AG09309 (cell line): ENCODE data around the gene RYR2.

Source experiments
- DNase-seq: peaks from one replicate; pipeline ENCODE4 v3.0.0-alpha.2; 2010; ENCODE audit warnings: low read depth
- H3K4me3 ChIP-seq: 2 replicates; pipeline ENCODE4 v1.5.1; 2011; ENCODE audit warnings: mild to moderate bottlenecking, low read depth, low read length, moderate library complexity; ENCODE audit not compliant: control insufficient read depth
- CTCF ChIP-seq: IDR thresholded peaks from 2 replicates; pipeline ENCODE4 v1.5.1; 2011; ENCODE audit warnings: mild to moderate bottlenecking, low read depth, low read length, inconsistent platforms; ENCODE audit not compliant: insufficient read depth, control insufficient read depth; ENCODE audit errors: missing control alignments

The RYR2 gene

DNA sequence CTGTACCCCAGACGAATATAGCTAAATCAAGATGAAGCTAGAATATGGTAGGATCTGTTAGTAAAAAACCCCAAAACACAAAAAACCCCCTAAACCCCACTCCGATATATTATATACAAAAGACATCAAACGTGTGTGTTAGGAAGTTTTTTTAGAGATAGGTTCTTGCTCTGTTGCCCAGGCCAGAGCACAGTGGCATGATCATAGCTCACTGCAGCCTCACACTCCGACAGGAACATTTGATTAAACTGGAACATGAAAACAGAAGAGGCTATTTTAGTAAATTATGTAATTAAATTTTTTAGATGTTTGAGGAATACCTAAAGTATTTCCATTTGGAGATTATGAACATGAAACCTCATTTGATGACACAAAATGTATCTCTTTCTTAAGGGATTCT lies 8.2 kb upstream of the RYR2 start:
- DNase-seq, result no peak
- no peak overlapping the region for H3K4me3 ChIP-seq
- TF ChIP-seq CTCF, result no peak

GRCh38 chr1:237035759-237036158 lies 6.2 kb upstream of the RYR2 start:
- no peak for TF ChIP-seq CTCF
- DNase-seq, result no peak
- no peak overlapping the region for H3K4me3 ChIP-seq

DNA sequence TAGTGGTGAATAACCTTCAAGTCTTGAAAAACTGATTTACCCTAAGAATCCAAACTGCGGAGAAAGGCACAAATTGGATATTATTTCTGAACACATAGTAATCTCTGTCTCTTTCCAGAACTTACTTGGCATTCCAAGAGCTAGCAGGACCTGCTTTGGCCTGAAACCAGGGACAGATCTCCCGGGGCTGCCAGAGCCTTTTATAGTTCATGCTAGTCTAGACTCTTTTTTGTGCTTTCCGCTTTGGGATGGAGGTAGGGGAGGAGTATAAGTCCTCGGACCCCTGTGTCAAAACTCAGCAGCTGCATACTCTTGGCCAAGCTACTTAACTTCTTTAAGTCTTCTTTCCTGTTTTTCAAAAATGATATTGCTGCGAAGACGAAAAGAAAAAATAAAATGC lies 3.8 kb upstream of the RYR2 start:
- H3K4me3 ChIP-seq, result no peak overlapping the region
- TF ChIP-seq CTCF, result no peak
- no peak for DNase-seq

DNA sequence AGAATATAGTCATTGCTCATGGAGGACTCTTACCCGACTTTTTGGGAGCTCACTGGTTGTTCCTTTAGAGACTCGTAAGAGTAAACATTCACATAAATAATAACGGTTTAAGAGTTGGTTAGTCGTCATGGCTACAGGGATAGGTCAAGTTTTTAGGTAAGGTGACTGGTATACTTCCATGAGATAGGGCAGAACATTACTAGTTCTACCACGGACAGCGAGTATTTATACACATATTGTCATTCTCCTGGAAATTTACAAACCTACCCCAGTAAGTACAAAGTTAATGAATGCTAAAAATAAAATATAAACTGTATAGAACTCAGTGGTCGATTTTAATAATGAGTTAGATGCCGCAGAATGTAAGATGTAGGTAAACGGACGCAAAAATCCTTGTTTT lies 1.2 kb upstream of the RYR2 start:
- no peak for TF ChIP-seq CTCF
- no peak overlapping the region for H3K4me3 ChIP-seq
- DNase-seq, result no peak

GRCh38 chr1:237041461-237041794 lies 556 bp upstream of the RYR2 start:
- DNase-seq, result no peak
- no peak overlapping the region for H3K4me3 ChIP-seq
- no peak for TF ChIP-seq CTCF

DNA sequence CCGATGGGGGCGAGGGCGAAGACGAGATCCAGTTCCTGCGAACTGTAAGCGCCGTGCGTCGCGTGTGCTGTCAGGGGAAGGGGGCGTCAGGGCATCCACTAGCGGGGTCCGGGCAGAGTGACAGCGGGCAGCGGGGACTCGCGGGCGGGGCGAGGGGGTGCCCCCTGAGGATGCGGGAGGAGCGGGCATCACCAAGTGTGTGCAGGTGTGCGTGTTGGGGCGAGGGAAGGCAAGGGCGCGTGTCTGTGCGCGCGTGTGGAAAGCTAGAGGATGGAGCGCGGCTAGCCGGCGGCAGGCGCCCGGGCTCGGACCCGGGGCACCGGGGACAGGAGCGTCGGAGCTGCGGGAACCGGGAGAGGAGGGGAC lies 525 bp downstream of the RYR2 start:
- DNase-seq, result no peak
- TF ChIP-seq CTCF, result no peak
- H3K4me3 ChIP-seq, result no peak overlapping the region

GRCh38 chr1:237042892-237043576 lies 1.1 kb downstream of the RYR2 start:
- no peak for DNase-seq
- no peak overlapping the region for H3K4me3 ChIP-seq

More at GRCh38 chr1:237042892-237043576, 1.1 kb downstream of the RYR2 start:
- TF ChIP-seq CTCF, result no peak
